Measurements from ENCODE around the gene TBX15.

Gene TBX15

GRCh38 chr1:118982821-118983557 is 5.2 kb downstream of the TBX15 start:
- H3K9me3 ChIP-seq (ENCODE audit: insufficient read depth, low read length, severe bottlenecking): no peaks in the 10 kb centered on the region
- no peak overlapping the region for H3K9ac ChIP-seq (ENCODE audit: low read depth, low read length)
- H3K79me2 ChIP-seq (ENCODE audit: insufficient read depth, low read length): no peaks in the 10 kb centered on the region
- no peaks in the 10 kb centered on the region for H3K4me1 ChIP-seq (ENCODE audit: insufficient read depth, low read length)
- no peaks in the 10 kb centered on the region for H4K20me1 ChIP-seq (ENCODE audit: insufficient read depth, low read length)
- TF ChIP-seq CTCF (IDR thresholded peaks at IDR 0.05; ENCODE audit: borderline replicate concordance, extremely low read depth, low read length, poor library complexity, severe bottlenecking): no peak
- DNase-seq (no peak), ATAC-seq (ENCODE audit: insufficient read depth, low read depth) (no peak)
- H3K4me3 ChIP-seq (ENCODE audit: low read depth in 1 of 2, low read length in 2 of 2): no peak overlapping the region
- no peak overlapping the region for H3K27ac ChIP-seq (ENCODE audit: low read length)
- H2AFZ ChIP-seq (ENCODE audit: low read depth, low read length): no peak overlapping the region
- no peak overlapping the region for H3K4me2 ChIP-seq (ENCODE audit: insufficient read depth, low read length)
- no peaks in the 10 kb centered on the region for H3K27me3 ChIP-seq (ENCODE audit: insufficient read depth, low read length, poor library complexity)
- H3K36me3 ChIP-seq (ENCODE audit: insufficient read depth, low read length): no peaks in the 10 kb centered on the region

GRCh38 chr1:118982266-118982665 is 5.9 kb downstream of the TBX15 start:
- ATAC-seq (ENCODE audit: insufficient read depth, low read depth) (no peak), DNase-seq (no peak)
- Histone ChIP-seq H3K4me2 (ENCODE audit: insufficient read depth, low read length) (no peak overlapping the region), H2AFZ (ENCODE audit: low read depth, low read length) (no peak overlapping the region), H4K20me1 (ENCODE audit: insufficient read depth, low read length) (no peaks in the 10 kb centered on the region), H3K9me3 (ENCODE audit: insufficient read depth, low read length, severe bottlenecking) (no peaks in the 10 kb centered on the region), H3K36me3 (ENCODE audit: insufficient read depth, low read length) (no peaks in the 10 kb centered on the region), H3K27me3 (ENCODE audit: insufficient read depth, low read length, poor library complexity) (peaks cover 4% of the 10 kb centered on the region), H3K4me1 (ENCODE audit: insufficient read depth, low read length) (no peaks in the 10 kb centered on the region), H3K9ac (ENCODE audit: low read depth, low read length) (no peak overlapping the region), H3K79me2 (ENCODE audit: insufficient read depth, low read length) (no peaks in the 10 kb centered on the region), H3K4me3 (ENCODE audit: low read depth in 1 of 2, low read length in 2 of 2) (no peak overlapping the region), H3K27ac (ENCODE audit: low read length) (no peak overlapping the region)
- no peak for TF ChIP-seq CTCF (IDR thresholded peaks at IDR 0.05; ENCODE audit: borderline replicate concordance, extremely low read depth, low read length, poor library complexity, severe bottlenecking)
- TF ChIP-seq EZH2 (IDR thresholded peaks at IDR 0.05; ENCODE audit: borderline replicate concordance, low read depth, low read length, severe bottlenecking): no peak

- Histone ChIP-seq H3K4me1 (ENCODE audit: insufficient read depth, low read length) (no peaks in the 10 kb centered on the region), H3K4me2 (ENCODE audit: insufficient read depth, low read length) (no peak overlapping the region), H3K27ac (ENCODE audit: low read length) (no peak overlapping the region), H3K9me3 (ENCODE audit: insufficient read depth, low read length, severe bottlenecking) (no peaks in the 10 kb centered on the region), H3K4me3 (ENCODE audit: low read depth in 1 of 2, low read length in 2 of 2) (no peak overlapping the region), H4K20me1 (ENCODE audit: insufficient read depth, low read length) (no peaks in the 10 kb centered on the region), H2AFZ (ENCODE audit: low read depth, low read length) (no peak overlapping the region), H3K27me3 (ENCODE audit: insufficient read depth, low read length, poor library complexity) (peaks cover 10% of the 10 kb centered on the region), H3K9ac (ENCODE audit: low read depth, low read length) (no peak overlapping the region), H3K79me2 (ENCODE audit: insufficient read depth, low read length) (no peaks in the 10 kb centered on the region), H3K36me3 (ENCODE audit: insufficient read depth, low read length) (no peaks in the 10 kb centered on the region)
- ATAC-seq (ENCODE audit: insufficient read depth, low read depth) (no peak), DNase-seq (no peak)
- TF ChIP-seq EZH2 (IDR thresholded peaks at IDR 0.05; ENCODE audit: borderline replicate concordance, low read depth, low read length, severe bottlenecking) (no peak), CTCF (IDR thresholded peaks at IDR 0.05; ENCODE audit: borderline replicate concordance, extremely low read depth, low read length, poor library complexity, severe bottlenecking) (no peak)
Measured at GRCh38 chr1:118981436-118981835, 6.7 kb downstream of the TBX15 start.

All from DND-41 (cell line).